OCI-LY7 (cell line): ENCODE data around the gene BACE1. TPM values are rescaled to one million over a fixed set of nuclear protein-coding genes. Genes with fewer than 3 reads are reported as not detected.

ENCODE experiments used
- BruUV-seq: library from RNA; stranded (reverse); fragments of 400-500 nt; replicated peaks from 2 replicates; lab custom pipeline; 2021; lab: Mats Ljungman, UMichigan
- CTCF ChIA-PET: fragments of 300-600 bp; sonication (Branson Sonifier 250); formaldehyde crosslinking; loops from one replicate; lab custom pipeline; 2022; ENCODE audit warnings: antibody characterized with exemption; ENCODE audit not compliant: unreplicated experiment; lab: Charles Lee
- POLR2A ChIA-PET: fragments of 300-600 bp; sonication (Branson Sonifier 250); formaldehyde crosslinking; loops from one replicate; lab custom pipeline; 2022; ENCODE audit warnings: antibody characterized with exemption; lab: Charles Lee
- DNase-seq: peaks from one replicate; pipeline ENCODE4 v3.0.0-alpha.2; 2015; ENCODE audit warnings: low spot score
- H2AFZ ChIP-seq: fragments of 200-600 bp; sonication (generic), shearing (Covaris generic); 2 replicates; pipeline ENCODE4 v1.6.1; 2014; ENCODE audit warnings: mild to moderate bottlenecking, antibody characterized with exemption, low read length, moderate library complexity
- H3K27ac ChIP-seq: fragments of 200-600 bp; sonication (generic); 2 replicates; pipeline ENCODE4 v1.5.1; 2014; ENCODE audit warnings: mixed run types, low read depth, mild to moderate bottlenecking, moderate library complexity, low read length, inconsistent platforms; ENCODE audit not compliant: poor library complexity, severe bottlenecking
- H3K36me3 ChIP-seq: fragments of 200-600 bp; sonication (generic); 2 replicates; pipeline ENCODE4 v1.6.1; 2014; ENCODE audit warnings: mild to moderate bottlenecking, antibody characterized with exemption, low read length, moderate library complexity, mixed read lengths; ENCODE audit not compliant: insufficient read depth
- H3K4me1 ChIP-seq: fragments of 200-600 bp; sonication (generic); 2 replicates; pipeline ENCODE4 v1.5.1; 2014; ENCODE audit warnings: mild to moderate bottlenecking, low read length; ENCODE audit not compliant: insufficient read depth, poor library complexity, severe bottlenecking
- H3K4me2 ChIP-seq: fragments of 200-600 bp; sonication (generic); 2 replicates; pipeline ENCODE4 v1.6.1; 2014; ENCODE audit warnings: mild to moderate bottlenecking, low read length
- H3K4me3 ChIP-seq: fragments of 200-600 bp; sonication (generic); 2 replicates; pipeline ENCODE4 v1.5.1; 2014; ENCODE audit warnings: mild to moderate bottlenecking, low read depth, low read length; ENCODE audit not compliant: poor library complexity, severe bottlenecking
- H3K79me2 ChIP-seq: fragments of 200-600 bp; sonication (generic); 2 replicates; pipeline ENCODE4 v1.6.1; 2016; ENCODE audit warnings: low read depth, mild to moderate bottlenecking, low read length, moderate library complexity, mixed read lengths; ENCODE audit not compliant: insufficient read depth
- H3K9me2 ChIP-seq: fragments of 200-600 bp; sonication (generic); 2 replicates; pipeline ENCODE4 v1.6.1; 2016; ENCODE audit warnings: mild to moderate bottlenecking, low read length, mixed read lengths; ENCODE audit not compliant: insufficient read depth
- H3K9me3 ChIP-seq: fragments of 200-600 bp; sonication (generic); 2 replicates; pipeline ENCODE4 v1.6.1; 2014; ENCODE audit warnings: mild to moderate bottlenecking, mixed run types, low read length, mixed read lengths
- H4K20me1 ChIP-seq: fragments of 200-600 bp; sonication (generic); 2 replicates; pipeline ENCODE4 v1.6.1; 2014; ENCODE audit warnings: mild to moderate bottlenecking, antibody characterized with exemption, low read length, moderate library complexity, mixed read lengths; ENCODE audit not compliant: insufficient read depth
- CTCF ChIP-seq: fragments of 200-600 bp; sonication (generic); conservative IDR thresholded peaks from 2 replicates; pipeline ENCODE4 v1.5.1; 2014; ENCODE audit warnings: mild to moderate bottlenecking, antibody characterized with exemption, low read length, moderate library complexity, mixed read lengths
- EZH2phosphoT487 ChIP-seq: fragments of 200-600 bp; sonication (generic); IDR thresholded peaks from 2 replicates; pipeline ENCODE4 v1.6.1; 2018; ENCODE audit warnings: low read depth, borderline replicate concordance, mild to moderate bottlenecking, mixed run types, antibody characterized with exemption, low read length, moderate library complexity, mixed read lengths
- intact Hi-C: fragments of 100-400 bp; cut with micrococcal nuclease; formaldehyde crosslinking; loops from one replicate; pipeline ENCODE4 v1.10.0; 2022; ENCODE audit not compliant: unreplicated experiment
- small RNA-seq: library from RNA; depleted of rRNA; stranded (forward); fragments of <200 nt; gene quantifications from one replicate; pipeline ENCODE3, GENCODE V24; 2014
- total RNA-seq, 2 experiments: library from RNA; depleted of rRNA in 1 of 2; stranded (reverse); fragments of >200 nt in 1 of 2; shearing (Covaris generic) in 1 of 2; gene quantifications; 2 replicates each; pipeline ENCODE4 v1.2.3, GENCODE V29; 2014 to 2022

The BACE1 gene
- total RNA-seq, 2 experiments from 2014 or later = not detected

GRCh38 chr11:117248341-117248740 is 67.7 kb downstream of the BACE1 start:
- TF ChIP-seq EZH2phosphoT487 = no peak
- TF ChIP-seq CTCF = no peak
- Histone ChIP-seq H3K9me2 (no peaks in the 10 kb centered on the region), H2AFZ (no peak overlapping the region), H3K4me1 (no peaks in the 10 kb centered on the region), H3K4me2 (no peak overlapping the region), H3K9me3 (no peaks in the 10 kb centered on the region), H4K20me1 (no peaks in the 10 kb centered on the region), H3K79me2 (no peaks in the 10 kb centered on the region), H3K4me3 (no peak overlapping the region), H3K27ac (no peak overlapping the region), H3K36me3 (peaks cover 67% of the 10 kb centered on the region)
- ChIA-PET POLR2A (interaction anchor here (0.6 to 1.7 kb wide), 2 partner anchors 14 to 460 kb away, joined by 3 to 5 read pairs; partner anchors contain the start of gene ZPR1), CTCF (no interaction called here)
- DNase-seq = no peak
- no TSS peak for BruUV-seq
- intact Hi-C loops = no loop called here

DNA sequence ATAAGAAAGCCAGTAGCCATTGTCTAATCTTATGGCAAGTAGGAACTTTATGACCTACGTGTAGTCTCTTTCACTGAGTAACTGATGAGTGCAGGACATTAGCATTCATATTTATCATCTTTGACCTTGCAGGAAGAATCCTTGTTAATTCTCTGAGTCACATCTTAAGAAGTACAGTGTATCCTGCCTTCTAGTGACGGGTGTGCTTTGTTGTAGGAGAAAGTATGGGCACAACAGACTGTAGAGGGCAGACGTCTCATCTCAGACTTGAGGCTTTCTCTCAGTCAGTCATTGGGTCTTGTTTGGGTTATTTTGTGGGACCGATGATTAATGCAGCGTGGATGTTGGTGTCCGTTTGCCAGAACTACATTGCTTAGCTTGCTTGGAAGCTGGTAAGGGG is 76.8 kb downstream of the BACE1 start:
- no peak overlapping the region for H3K27ac ChIP-seq
- no peaks in the 10 kb centered on the region for H3K79me2 ChIP-seq
- H2AFZ ChIP-seq = no peak overlapping the region
- intact Hi-C loops = no loop called here
- no peaks in the 10 kb centered on the region for H4K20me1 ChIP-seq
- DNase-seq = no peak
- CTCF ChIA-PET = no interaction called here
- H3K4me3 ChIP-seq = no peak overlapping the region
- no peak overlapping the region for H3K4me2 ChIP-seq
- no TSS peak for BruUV-seq
- peaks cover 30% of the 10 kb centered on the region for H3K36me3 ChIP-seq
- no peaks in the 10 kb centered on the region for H3K9me3 ChIP-seq
- H3K9me2 ChIP-seq = no peaks in the 10 kb centered on the region
- no peak for TF ChIP-seq EZH2phosphoT487
- TF ChIP-seq CTCF = peak; percentile 33; the same call in 1 of the 2 replicates
- peaks cover 4% of the 10 kb centered on the region for H3K4me1 ChIP-seq
- POLR2A ChIA-PET = interaction anchor here (0.7 kb wide), 1 partner anchor 320 kb away, joined by 6 read pairs; no protein-coding TSS in a partner anchor

DNA sequence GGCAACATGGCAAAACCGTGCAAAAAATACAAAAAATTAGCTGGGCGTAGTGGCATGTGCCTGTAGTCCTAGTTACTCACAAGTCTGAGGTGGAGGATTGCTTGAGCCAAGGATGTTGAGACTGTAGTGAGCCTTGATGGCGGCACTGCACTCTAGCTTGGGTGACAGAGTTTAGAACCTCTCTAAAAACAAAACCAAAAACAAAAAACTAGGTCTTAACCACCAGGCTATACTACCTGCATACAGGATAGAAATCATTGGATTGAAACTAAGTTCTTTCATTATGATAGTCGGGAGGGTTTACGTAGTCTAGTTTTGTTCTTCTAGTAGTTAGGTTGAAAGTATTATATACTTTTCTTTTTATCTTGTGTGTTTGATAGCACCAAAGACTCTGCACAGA is 77.8 kb downstream of the BACE1 start:
- H3K9me3 ChIP-seq = no peaks in the 10 kb centered on the region
- no peaks in the 10 kb centered on the region for H4K20me1 ChIP-seq
- H3K4me2 ChIP-seq = no peak overlapping the region
- no peak overlapping the region for H3K27ac ChIP-seq
- TF ChIP-seq EZH2phosphoT487 (no peak), CTCF (no peak)
- no peak overlapping the region for H3K4me3 ChIP-seq
- CTCF ChIA-PET = no interaction called here
- BruUV-seq = no TSS peak
- H3K9me2 ChIP-seq = no peaks in the 10 kb centered on the region
- POLR2A ChIA-PET = interaction anchor here (0.7 kb wide), 2 partner anchors 404 to 487 kb away, joined by 3 to 4 read pairs; no protein-coding TSS in a partner anchor
- no peak overlapping the region for H2AFZ ChIP-seq
- peaks cover 8% of the 10 kb centered on the region for H3K79me2 ChIP-seq
- H3K36me3 ChIP-seq = peaks cover 23% of the 10 kb centered on the region
- intact Hi-C loops = no loop called here
- no peak for DNase-seq
- peaks cover 15% of the 10 kb centered on the region for H3K4me1 ChIP-seq

Small RNA genes within 50 kb of the gene (small RNA-seq; reads per million reads assigned to genes)
- gene RF00564 = not detected

Other genes with a start within 250 kb of the BACE1 start
- gene SIK3, start 217.8 kb downstream of the BACE1 start, total RNA-seq (2014; rRNA removed; shearing (Covaris generic)) = 29.3 and 37.2 TPM in 2 replicates
- 72.9 and 78.6 TPM in 2 replicates for gene SIK3, start 217.8 kb downstream of the BACE1 start, total RNA-seq (2022)
- 62.8 and 65.3 TPM in 2 replicates for gene PAFAH1B2, start 172.0 kb downstream of the BACE1 start, total RNA-seq (2014; rRNA removed; shearing (Covaris generic))
- 59.9 and 60.2 TPM in 2 replicates for gene PAFAH1B2, start 172.0 kb downstream of the BACE1 start, total RNA-seq (2022)
- gene SIDT2, start 137.5 kb downstream of the BACE1 start, total RNA-seq (2014; rRNA removed; shearing (Covaris generic)) = 18.3 and 18.6 TPM in 2 replicates
- gene SIDT2, start 137.5 kb downstream of the BACE1 start, total RNA-seq (2022) = 30.6 and 37.7 TPM in 2 replicates
- gene TAGLN, start 116.9 kb downstream of the BACE1 start, total RNA-seq (2014; rRNA removed; shearing (Covaris generic)) = 7.4 and 8.4 TPM in 2 replicates
- 5.4 and 6.4 TPM in 2 replicates for gene TAGLN, start 116.9 kb downstream of the BACE1 start, total RNA-seq (2022)
- gene PCSK7, start 84.2 kb downstream of the BACE1 start, total RNA-seq (2014; rRNA removed; shearing (Covaris generic)) = 44.1 and 45.4 TPM in 2 replicates
- gene PCSK7, start 84.2 kb downstream of the BACE1 start, total RNA-seq (2022) = 91.2 and 104 TPM in 2 replicates
- gene RNF214, start 83.6 kb downstream of the BACE1 start, total RNA-seq (2014; rRNA removed; shearing (Covaris generic)) = 10.9 and 11.2 TPM in 2 replicates
- gene RNF214, start 83.6 kb downstream of the BACE1 start, total RNA-seq (2022) = 30.2 and 31.4 TPM in 2 replicates
- gene BACE1-AS, start 24.9 kb downstream of the BACE1 start, total RNA-seq (2014; rRNA removed; shearing (Covaris generic)) = 4.4 and 4.8 TPM in 2 replicates
- 8.0 and 9.4 TPM in 2 replicates for gene BACE1-AS, start 24.9 kb downstream of the BACE1 start, total RNA-seq (2022)
- gene CEP164, start 11.6 kb upstream of the BACE1 start, total RNA-seq (2014; rRNA removed; shearing (Covaris generic)) = 25.3 and 34.6 TPM in 2 replicates
- gene CEP164, start 11.6 kb upstream of the BACE1 start, total RNA-seq (2022) = 41.2 and 48.7 TPM in 2 replicates